HEK293 (cell line): ENCODE results near the gene B3GALNT1.

Experiments
- CTCF ChIA-PET: fragments of 350-600 bp; formaldehyde crosslinking; extraction: SDS; loops from one replicate; lab custom pipeline; 2021; ENCODE audit warnings: antibody characterized with exemption; lab: Yijun Ruan, JAX
- POLR2A ChIA-PET: fragments of 300-600 bp; formaldehyde crosslinking; extraction: SDS; loops from one replicate; lab custom pipeline; 2020; ENCODE audit warnings: antibody characterized with exemption, inconsistent platforms; lab: Yijun Ruan, JAX
- H3K27ac ChIP-seq: fragments of 200-500 bp; sonication (Bioruptor generic); 2 replicates; pipeline ENCODE4 v1.5.1; 2014; ENCODE audit warnings: low read depth, low read length, control low read depth, inconsistent platforms; ENCODE audit errors: extremely low read depth
- H3K36me3 ChIP-seq, 2 experiments: fragments of 200-500 bp in 1 of 2; sonication (Bioruptor generic) in 1 of 2; 1 replicate in 1 of 2; 2 replicates in 1 of 2; pipeline ENCODE4 v1.5.1; 2014 to 2017; ENCODE audit warnings: inconsistent platforms in 2 of 2, low read length in 2 of 2; ENCODE audit not compliant: control insufficient read depth in 2 of 2, insufficient read depth in 1 of 2
- H3K4me1 ChIP-seq: fragments of 200-500 bp; sonication (Bioruptor generic); 2 replicates; pipeline ENCODE4 v1.5.1; 2014; ENCODE audit warnings: mild to moderate bottlenecking, low read length, inconsistent platforms; ENCODE audit not compliant: control insufficient read depth, insufficient read depth
- H3K4me3 ChIP-seq: 2 replicates; pipeline ENCODE4 v1.5.1; 2011; ENCODE audit warnings: low read depth, mild to moderate bottlenecking, control low read depth, low read length, moderate library complexity
- H3K9me3 ChIP-seq: fragments of 200-500 bp; sonication (Bioruptor generic); 2 replicates; pipeline ENCODE4 v1.5.1; 2014; ENCODE audit warnings: low read depth, low read length, inconsistent platforms; ENCODE audit not compliant: control insufficient read depth, insufficient read depth
- BCL11A ChIP-seq: fragments of 450-650 bp; formaldehyde crosslinking; IDR thresholded peaks from 2 replicates; pipeline ENCODE4 v1.5.1; 2016; ENCODE audit warnings: low read depth, missing biosample characterization, missing genetic modification characterization
- GFI1B ChIP-seq: fragments of 450-650 bp; formaldehyde crosslinking; IDR thresholded peaks from 2 replicates; pipeline ENCODE4 v1.5.1; 2016; ENCODE audit warnings: missing biosample characterization, missing genetic modification characterization
- ZBTB8A ChIP-seq: fragments of 450-650 bp; formaldehyde crosslinking; IDR thresholded peaks from 2 replicates; pipeline ENCODE4 v1.5.1; 2016; ENCODE audit warnings: missing biosample characterization, missing genetic modification characterization
- ZNF146 ChIP-seq: fragments of 450-650 bp; formaldehyde crosslinking; IDR thresholded peaks from 2 replicates; pipeline ENCODE4 v1.5.1; 2016; ENCODE audit warnings: missing biosample characterization, missing genetic modification characterization
- ZNF174 ChIP-seq: fragments of 450-650 bp; formaldehyde crosslinking; IDR thresholded peaks from 2 replicates; pipeline ENCODE4 v1.5.0; 2017; ENCODE audit warnings: missing biosample characterization, mild to moderate bottlenecking, missing genetic modification characterization
- ZNF2 ChIP-seq: fragments of 450-650 bp; formaldehyde crosslinking; IDR thresholded peaks from 2 replicates; pipeline ENCODE4 v1.5.1; 2016; ENCODE audit warnings: missing biosample characterization, missing genetic modification characterization
- ZNF24 ChIP-seq: fragments of 450-650 bp; formaldehyde crosslinking; IDR thresholded peaks from 2 replicates; pipeline ENCODE4 v1.5.1; 2016; ENCODE audit warnings: missing biosample characterization, missing genetic modification characterization
- ZNF324 ChIP-seq: fragments of 450-650 bp; formaldehyde crosslinking; IDR thresholded peaks from 2 replicates; pipeline ENCODE4 v1.5.1; 2016; ENCODE audit warnings: missing biosample characterization, missing genetic modification characterization
- ZNF341 ChIP-seq: fragments of 450-650 bp; formaldehyde crosslinking; IDR thresholded peaks from 2 replicates; pipeline ENCODE4; 2016; ENCODE audit warnings: low read depth, missing biosample characterization, missing genetic modification characterization
- ZNF37A ChIP-seq: fragments of 450-650 bp; IDR thresholded peaks from 2 replicates; pipeline ENCODE4 v1.5.1; 2018; ENCODE audit warnings: missing biosample characterization, missing genetic modification characterization
- TF ChIP-seq, protein P1 (sequence below): fragments of 450-650 bp; formaldehyde crosslinking; IDR thresholded peaks from 2 replicates; pipeline ENCODE4 v1.5.1; 2016; ENCODE audit warnings: missing biosample characterization, missing genetic modification characterization
- TF ChIP-seq, protein P2 (sequence below): fragments of 450-650 bp; formaldehyde crosslinking; IDR thresholded peaks from 2 replicates; pipeline ENCODE4 v1.5.1; 2017; ENCODE audit warnings: missing biosample characterization, missing genetic modification characterization
- TF ChIP-seq, protein P3 (sequence below): fragments of 450-650 bp; formaldehyde crosslinking; IDR thresholded peaks from 2 replicates; pipeline ENCODE4 v1.5.1; 2016; ENCODE audit warnings: missing biosample characterization, missing genetic modification characterization
- TF ChIP-seq, protein P4 (sequence below): fragments of 450-650 bp; formaldehyde crosslinking; conservative IDR thresholded peaks from 2 replicates; pipeline ENCODE4 v1.5.1; 2016; ENCODE audit warnings: low read depth, missing biosample characterization, missing genetic modification characterization
- TF ChIP-seq, protein P5 (sequence below): fragments of 450-650 bp; formaldehyde crosslinking; IDR thresholded peaks from 2 replicates; pipeline ENCODE4 v1.5.1; 2017; ENCODE audit warnings: missing biosample characterization, mild to moderate bottlenecking, missing genetic modification characterization, moderate library complexity
- TF ChIP-seq, protein P6 (sequence below): fragments of 450-650 bp; formaldehyde crosslinking; IDR thresholded peaks from 2 replicates; pipeline ENCODE4 v1.5.1; 2016; ENCODE audit warnings: missing biosample characterization, missing genetic modification characterization, borderline replicate concordance

Gene B3GALNT1

DNA sequence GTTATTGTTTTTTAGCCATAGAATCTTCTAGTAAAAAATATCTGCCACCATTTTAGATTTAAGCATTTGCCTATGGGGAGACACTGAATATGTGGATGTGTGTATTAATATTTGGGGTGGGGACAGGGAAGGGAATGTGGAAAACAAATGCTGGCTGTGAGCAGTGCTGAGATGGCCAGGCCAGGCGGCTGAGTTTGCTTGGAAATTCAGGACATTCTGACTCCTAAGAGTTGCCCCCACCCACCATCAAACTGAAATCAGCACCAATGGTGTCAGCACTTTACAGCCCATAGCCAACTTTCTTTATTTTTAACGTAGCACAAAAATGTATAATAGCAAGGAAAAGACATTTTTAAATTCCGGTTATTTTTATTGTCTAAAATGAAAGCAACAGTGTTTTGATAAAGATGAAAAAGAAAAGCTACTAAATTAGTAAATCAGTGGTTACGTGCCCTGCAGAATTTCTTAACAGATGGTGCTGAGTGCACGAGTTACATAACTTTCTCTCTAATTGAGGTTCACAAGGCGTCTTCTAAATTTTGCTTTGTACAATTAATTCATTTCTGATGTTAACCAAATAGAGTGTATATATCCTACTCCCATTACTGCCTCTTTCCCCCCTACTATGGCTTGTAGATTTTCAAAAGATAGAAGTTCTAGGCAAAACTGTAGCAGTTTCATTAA, 34.0 kb downstream of the B3GALNT1 start (continued):
- TF ChIP-seq ZNF24 (tag by site-specific recombination) (no peak), ZBTB8A (tag by site-specific recombination) (no peak), ZNF341 (tag by site-specific recombination) (no peak)
- TF ChIP-seq, protein P1, sequence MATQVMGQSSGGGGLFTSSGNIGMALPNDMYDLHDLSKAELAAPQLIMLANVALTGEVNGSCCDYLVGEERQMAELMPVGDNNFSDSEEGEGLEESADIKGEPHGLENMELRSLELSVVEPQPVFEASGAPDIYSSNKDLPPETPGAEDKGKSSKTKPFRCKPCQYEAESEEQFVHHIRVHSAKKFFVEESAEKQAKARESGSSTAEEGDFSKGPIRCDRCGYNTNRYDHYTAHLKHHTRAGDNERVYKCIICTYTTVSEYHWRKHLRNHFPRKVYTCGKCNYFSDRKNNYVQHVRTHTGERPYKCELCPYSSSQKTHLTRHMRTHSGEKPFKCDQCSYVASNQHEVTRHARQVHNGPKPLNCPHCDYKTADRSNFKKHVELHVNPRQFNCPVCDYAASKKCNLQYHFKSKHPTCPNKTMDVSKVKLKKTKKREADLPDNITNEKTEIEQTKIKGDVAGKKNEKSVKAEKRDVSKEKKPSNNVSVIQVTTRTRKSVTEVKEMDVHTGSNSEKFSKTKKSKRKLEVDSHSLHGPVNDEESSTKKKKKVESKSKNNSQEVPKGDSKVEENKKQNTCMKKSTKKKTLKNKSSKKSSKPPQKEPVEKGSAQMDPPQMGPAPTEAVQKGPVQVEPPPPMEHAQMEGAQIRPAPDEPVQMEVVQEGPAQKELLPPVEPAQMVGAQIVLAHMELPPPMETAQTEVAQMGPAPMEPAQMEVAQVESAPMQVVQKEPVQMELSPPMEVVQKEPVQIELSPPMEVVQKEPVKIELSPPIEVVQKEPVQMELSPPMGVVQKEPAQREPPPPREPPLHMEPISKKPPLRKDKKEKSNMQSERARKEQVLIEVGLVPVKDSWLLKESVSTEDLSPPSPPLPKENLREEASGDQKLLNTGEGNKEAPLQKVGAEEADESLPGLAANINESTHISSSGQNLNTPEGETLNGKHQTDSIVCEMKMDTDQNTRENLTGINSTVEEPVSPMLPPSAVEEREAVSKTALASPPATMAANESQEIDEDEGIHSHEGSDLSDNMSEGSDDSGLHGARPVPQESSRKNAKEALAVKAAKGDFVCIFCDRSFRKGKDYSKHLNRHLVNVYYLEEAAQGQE (tag by site-specific recombination): no peak
- TF ChIP-seq, protein P2, sequence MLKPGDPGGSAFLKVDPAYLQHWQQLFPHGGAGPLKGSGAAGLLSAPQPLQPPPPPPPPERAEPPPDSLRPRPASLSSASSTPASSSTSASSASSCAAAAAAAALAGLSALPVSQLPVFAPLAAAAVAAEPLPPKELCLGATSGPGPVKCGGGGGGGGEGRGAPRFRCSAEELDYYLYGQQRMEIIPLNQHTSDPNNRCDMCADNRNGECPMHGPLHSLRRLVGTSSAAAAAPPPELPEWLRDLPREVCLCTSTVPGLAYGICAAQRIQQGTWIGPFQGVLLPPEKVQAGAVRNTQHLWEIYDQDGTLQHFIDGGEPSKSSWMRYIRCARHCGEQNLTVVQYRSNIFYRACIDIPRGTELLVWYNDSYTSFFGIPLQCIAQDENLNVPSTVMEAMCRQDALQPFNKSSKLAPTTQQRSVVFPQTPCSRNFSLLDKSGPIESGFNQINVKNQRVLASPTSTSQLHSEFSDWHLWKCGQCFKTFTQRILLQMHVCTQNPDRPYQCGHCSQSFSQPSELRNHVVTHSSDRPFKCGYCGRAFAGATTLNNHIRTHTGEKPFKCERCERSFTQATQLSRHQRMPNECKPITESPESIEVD (tag by site-specific recombination): no peak

DNA sequence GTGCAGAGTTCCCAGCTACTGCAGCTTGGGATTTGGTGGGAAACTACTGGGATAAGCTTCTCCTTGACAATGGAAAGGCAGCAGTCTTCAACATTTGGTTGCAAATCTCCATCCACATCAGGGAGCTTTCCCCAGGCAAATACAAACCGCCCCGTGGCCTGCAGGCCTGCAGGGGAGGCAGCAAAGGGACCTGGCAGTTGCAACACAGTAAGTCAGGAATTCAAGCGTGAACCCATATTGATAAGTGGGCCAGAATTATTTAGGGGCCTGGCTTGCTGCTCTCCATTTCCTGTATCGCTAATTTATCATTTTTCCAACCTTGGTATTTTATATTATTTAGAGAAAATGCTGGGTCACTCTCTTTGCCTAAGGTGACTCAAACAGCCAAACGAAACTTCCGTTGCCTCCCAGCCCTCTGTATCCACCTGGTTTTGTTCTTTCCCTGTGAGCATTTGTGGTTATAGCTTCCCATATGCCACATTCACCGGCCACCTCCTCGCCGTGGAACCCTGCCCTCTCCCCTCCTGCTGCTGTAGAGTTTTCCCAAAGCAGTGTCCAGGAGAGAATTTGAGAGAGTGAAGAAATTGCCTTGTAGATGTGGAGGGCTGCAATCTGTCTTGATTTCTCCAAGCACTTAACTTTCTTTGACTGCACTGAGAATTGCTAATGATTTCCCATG, 34.8 kb downstream of the B3GALNT1 start:
- ChIA-PET POLR2A (no interaction called here), CTCF (no interaction called here)
- Histone ChIP-seq H3K4me1 (no peaks in the 10 kb centered on the region), H3K27ac (no peak overlapping the region), H3K36me3 (peaks cover 0 to 4% of the 10 kb centered on the region in 2 experiments; a peak in 1 of 3 replicates), H3K4me3 (no peak overlapping the region), H3K9me3 (no peaks in the 10 kb centered on the region)
- TF ChIP-seq ZNF2 (tag by site-specific recombination): no peak

DNA sequence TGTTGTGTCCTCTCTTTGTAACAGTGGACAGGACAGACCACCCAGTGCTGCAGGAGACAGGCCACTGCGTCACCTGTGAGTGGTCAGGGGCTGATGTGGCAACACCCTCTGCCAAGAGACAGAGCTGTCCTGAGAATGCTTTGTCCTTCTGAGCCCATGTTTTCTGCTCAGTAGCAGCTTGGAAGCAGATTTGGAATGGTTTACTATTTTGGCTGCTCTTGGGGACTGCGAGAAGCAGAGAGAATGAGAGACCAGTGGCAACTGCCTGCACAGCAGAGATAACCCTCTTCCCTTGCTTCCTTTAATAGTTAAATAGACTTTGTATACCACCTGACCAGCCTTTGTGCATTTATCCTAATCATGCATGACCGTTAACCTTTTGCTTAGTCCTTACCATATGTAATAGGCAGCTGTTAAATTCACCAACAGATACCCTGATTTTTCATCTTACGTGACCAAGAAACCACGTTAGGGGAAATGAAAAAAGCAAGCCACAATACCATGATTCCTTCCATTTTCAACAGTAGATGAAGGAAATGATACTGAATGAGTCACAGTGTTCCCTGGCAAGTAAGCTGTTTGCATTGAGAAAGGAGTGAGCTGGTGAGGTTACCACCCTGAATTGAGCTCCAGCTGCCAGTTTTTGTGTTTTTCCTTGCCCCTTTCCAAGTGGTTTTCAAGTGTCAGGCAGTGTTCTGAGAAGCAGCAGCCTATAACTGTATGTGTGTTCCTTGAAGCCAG, 35.5 kb downstream of the B3GALNT1 start:
- Histone ChIP-seq H3K4me3 (no peak overlapping the region), H3K9me3 (no peaks in the 10 kb centered on the region), H3K27ac (no peak overlapping the region), H3K4me1 (no peaks in the 10 kb centered on the region), H3K36me3 (peaks cover 0 to 4% of the 10 kb centered on the region in 2 experiments; a peak in 1 of 3 replicates)
- CTCF ChIA-PET: interaction anchor here (0.7 kb wide), 1 partner anchor 108 kb away, joined by 3 read pairs; no protein-coding TSS in a partner anchor
- POLR2A ChIA-PET: no interaction called here
- TF ChIP-seq, protein P3, sequence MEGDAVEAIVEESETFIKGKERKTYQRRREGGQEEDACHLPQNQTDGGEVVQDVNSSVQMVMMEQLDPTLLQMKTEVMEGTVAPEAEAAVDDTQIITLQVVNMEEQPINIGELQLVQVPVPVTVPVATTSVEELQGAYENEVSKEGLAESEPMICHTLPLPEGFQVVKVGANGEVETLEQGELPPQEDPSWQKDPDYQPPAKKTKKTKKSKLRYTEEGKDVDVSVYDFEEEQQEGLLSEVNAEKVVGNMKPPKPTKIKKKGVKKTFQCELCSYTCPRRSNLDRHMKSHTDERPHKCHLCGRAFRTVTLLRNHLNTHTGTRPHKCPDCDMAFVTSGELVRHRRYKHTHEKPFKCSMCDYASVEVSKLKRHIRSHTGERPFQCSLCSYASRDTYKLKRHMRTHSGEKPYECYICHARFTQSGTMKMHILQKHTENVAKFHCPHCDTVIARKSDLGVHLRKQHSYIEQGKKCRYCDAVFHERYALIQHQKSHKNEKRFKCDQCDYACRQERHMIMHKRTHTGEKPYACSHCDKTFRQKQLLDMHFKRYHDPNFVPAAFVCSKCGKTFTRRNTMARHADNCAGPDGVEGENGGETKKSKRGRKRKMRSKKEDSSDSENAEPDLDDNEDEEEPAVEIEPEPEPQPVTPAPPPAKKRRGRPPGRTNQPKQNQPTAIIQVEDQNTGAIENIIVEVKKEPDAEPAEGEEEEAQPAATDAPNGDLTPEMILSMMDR: no peak
- TF ChIP-seq ZNF324: no peak
- TF ChIP-seq, protein P4, sequence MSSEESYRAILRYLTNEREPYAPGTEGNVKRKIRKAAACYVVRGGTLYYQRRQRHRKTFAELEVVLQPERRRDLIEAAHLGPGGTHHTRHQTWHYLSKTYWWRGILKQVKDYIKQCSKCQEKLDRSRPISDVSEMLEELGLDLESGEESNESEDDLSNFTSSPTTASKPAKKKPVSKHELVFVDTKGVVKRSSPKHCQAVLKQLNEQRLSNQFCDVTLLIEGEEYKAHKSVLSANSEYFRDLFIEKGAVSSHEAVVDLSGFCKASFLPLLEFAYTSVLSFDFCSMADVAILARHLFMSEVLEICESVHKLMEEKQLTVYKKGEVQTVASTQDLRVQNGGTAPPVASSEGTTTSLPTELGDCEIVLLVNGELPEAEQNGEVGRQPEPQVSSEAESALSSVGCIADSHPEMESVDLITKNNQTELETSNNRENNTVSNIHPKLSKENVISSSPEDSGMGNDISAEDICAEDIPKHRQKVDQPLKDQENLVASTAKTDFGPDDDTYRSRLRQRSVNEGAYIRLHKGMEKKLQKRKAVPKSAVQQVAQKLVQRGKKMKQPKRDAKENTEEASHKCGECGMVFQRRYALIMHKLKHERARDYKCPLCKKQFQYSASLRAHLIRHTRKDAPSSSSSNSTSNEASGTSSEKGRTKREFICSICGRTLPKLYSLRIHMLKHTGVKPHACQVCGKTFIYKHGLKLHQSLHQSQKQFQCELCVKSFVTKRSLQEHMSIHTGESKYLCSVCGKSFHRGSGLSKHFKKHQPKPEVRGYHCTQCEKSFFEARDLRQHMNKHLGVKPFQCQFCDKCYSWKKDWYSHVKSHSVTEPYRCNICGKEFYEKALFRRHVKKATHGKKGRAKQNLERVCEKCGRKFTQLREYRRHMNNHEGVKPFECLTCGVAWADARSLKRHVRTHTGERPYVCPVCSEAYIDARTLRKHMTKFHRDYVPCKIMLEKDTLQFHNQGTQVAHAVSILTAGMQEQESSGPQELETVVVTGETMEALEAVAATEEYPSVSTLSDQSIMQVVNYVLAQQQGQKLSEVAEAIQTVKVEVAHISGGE (tag by site-specific recombination): no peak
- no peak for TF ChIP-seq BCL11A (tag by site-specific recombination)
- TF ChIP-seq GFI1B (tag by site-specific recombination): no peak
- TF ChIP-seq ZNF146 (tag by site-specific recombination): no peak
- TF ChIP-seq ZNF37A (tag by site-specific recombination): no peak
- TF ChIP-seq, protein P5, sequence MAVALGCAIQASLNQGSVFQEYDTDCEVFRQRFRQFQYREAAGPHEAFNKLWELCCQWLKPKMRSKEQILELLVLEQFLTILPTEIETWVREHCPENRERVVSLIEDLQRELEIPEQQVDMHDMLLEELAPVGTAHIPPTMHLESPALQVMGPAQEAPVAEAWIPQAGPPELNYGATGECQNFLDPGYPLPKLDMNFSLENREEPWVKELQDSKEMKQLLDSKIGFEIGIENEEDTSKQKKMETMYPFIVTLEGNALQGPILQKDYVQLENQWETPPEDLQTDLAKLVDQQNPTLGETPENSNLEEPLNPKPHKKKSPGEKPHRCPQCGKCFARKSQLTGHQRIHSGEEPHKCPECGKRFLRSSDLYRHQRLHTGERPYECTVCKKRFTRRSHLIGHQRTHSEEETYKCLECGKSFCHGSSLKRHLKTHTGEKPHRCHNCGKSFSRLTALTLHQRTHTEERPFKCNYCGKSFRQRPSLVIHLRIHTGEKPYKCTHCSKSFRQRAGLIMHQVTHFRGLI (tag by site-specific recombination): no peak
- TF ChIP-seq, protein P6, sequence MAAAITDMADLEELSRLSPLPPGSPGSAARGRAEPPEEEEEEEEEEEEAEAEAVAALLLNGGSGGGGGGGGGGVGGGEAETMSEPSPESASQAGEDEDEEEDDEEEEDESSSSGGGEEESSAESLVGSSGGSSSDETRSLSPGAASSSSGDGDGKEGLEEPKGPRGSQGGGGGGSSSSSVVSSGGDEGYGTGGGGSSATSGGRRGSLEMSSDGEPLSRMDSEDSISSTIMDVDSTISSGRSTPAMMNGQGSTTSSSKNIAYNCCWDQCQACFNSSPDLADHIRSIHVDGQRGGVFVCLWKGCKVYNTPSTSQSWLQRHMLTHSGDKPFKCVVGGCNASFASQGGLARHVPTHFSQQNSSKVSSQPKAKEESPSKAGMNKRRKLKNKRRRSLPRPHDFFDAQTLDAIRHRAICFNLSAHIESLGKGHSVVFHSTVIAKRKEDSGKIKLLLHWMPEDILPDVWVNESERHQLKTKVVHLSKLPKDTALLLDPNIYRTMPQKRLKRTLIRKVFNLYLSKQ (tag by site-specific recombination): no peak
- no peak for TF ChIP-seq ZNF174 (tag by site-specific recombination)
